Measurements from ENCODE around the gene ALOXE3.

ALOXE3 gene

GRCh38 chr17:8072729-8073461, 45.4 kb downstream of the ALOXE3 start:
- no peak for TF ChIP-seq SIN3A (IDR thresholded peaks at IDR 0.05; ENCODE audit: borderline replicate concordance, insufficient read depth, low read length)
- no peak for TF ChIP-seq TAF1 (IDR thresholded peaks at IDR 0.05; ENCODE audit: borderline replicate concordance, insufficient read depth, low read length)
- TF ChIP-seq POLR2AphosphoS5 (IDR thresholded peaks at IDR 0.05; ENCODE audit: low read depth, low read length): no peak
- TF ChIP-seq, protein P1, sequence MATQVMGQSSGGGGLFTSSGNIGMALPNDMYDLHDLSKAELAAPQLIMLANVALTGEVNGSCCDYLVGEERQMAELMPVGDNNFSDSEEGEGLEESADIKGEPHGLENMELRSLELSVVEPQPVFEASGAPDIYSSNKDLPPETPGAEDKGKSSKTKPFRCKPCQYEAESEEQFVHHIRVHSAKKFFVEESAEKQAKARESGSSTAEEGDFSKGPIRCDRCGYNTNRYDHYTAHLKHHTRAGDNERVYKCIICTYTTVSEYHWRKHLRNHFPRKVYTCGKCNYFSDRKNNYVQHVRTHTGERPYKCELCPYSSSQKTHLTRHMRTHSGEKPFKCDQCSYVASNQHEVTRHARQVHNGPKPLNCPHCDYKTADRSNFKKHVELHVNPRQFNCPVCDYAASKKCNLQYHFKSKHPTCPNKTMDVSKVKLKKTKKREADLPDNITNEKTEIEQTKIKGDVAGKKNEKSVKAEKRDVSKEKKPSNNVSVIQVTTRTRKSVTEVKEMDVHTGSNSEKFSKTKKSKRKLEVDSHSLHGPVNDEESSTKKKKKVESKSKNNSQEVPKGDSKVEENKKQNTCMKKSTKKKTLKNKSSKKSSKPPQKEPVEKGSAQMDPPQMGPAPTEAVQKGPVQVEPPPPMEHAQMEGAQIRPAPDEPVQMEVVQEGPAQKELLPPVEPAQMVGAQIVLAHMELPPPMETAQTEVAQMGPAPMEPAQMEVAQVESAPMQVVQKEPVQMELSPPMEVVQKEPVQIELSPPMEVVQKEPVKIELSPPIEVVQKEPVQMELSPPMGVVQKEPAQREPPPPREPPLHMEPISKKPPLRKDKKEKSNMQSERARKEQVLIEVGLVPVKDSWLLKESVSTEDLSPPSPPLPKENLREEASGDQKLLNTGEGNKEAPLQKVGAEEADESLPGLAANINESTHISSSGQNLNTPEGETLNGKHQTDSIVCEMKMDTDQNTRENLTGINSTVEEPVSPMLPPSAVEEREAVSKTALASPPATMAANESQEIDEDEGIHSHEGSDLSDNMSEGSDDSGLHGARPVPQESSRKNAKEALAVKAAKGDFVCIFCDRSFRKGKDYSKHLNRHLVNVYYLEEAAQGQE (IDR thresholded peaks at IDR 0.05; ENCODE audit: insufficient read depth in 1 of 2, low read depth in 2 of 2, low read length in 2 of 2): no peak
- TF ChIP-seq FOXP2 (optimal IDR thresholded peaks at IDR 0.05; ENCODE audit: borderline replicate concordance, extremely low read depth, extremely low read length, insufficient read depth): no peak

- TF ChIP-seq, protein P1 (IDR thresholded peaks at IDR 0.05; ENCODE audit: insufficient read depth in 1 of 2, low read depth in 2 of 2, low read length in 2 of 2): no peak
- TF ChIP-seq TAF1 (IDR thresholded peaks at IDR 0.05; ENCODE audit: borderline replicate concordance, insufficient read depth, low read length): no peak
- TF ChIP-seq FOXP2 (optimal IDR thresholded peaks at IDR 0.05; ENCODE audit: borderline replicate concordance, extremely low read depth, extremely low read length, insufficient read depth): no peak
- TF ChIP-seq SIN3A (IDR thresholded peaks at IDR 0.05; ENCODE audit: borderline replicate concordance, insufficient read depth, low read length): no peak
- no peak for TF ChIP-seq POLR2AphosphoS5 (IDR thresholded peaks at IDR 0.05; ENCODE audit: low read depth, low read length)
Measured at GRCh38 chr17:8072341-8072728, 46.0 kb downstream of the ALOXE3 start.

DNA sequence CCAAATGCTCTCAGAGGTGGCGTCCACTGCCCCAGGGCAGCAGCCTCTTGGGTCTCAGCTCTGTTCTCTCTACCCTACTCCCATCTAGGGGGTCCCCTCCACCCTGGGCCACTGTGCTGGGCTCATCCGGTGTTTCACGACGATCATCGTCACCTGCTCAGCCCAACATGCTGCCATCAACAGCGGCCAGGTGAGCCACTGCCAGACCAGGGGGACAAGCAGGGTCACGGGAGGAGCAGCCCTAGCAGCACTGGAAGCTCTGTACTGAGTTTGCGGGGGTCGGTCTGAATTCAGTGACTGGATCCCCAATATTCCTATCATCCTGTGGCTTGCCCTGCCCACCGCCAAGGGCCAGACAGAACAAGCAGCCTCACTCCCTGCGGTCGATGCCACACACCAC, 46.8 kb downstream of the ALOXE3 start:
- TF ChIP-seq POLR2AphosphoS5 (IDR thresholded peaks at IDR 0.05; ENCODE audit: low read depth, low read length): no peak

GRCh38 chr17:8069587-8069860, 48.8 kb downstream of the ALOXE3 start:
- no peak for TF ChIP-seq SIN3A (IDR thresholded peaks at IDR 0.05; ENCODE audit: borderline replicate concordance, insufficient read depth, low read length)
- TF ChIP-seq, protein P1 (IDR thresholded peaks at IDR 0.05; ENCODE audit: insufficient read depth in 1 of 2, low read depth in 2 of 2, low read length in 2 of 2): no peak
- TF ChIP-seq TAF1 (IDR thresholded peaks at IDR 0.05; ENCODE audit: borderline replicate concordance, insufficient read depth, low read length): no peak
- no peak for TF ChIP-seq FOXP2 (optimal IDR thresholded peaks at IDR 0.05; ENCODE audit: borderline replicate concordance, extremely low read depth, extremely low read length, insufficient read depth)
- no peak for TF ChIP-seq POLR2AphosphoS5 (IDR thresholded peaks at IDR 0.05; ENCODE audit: low read depth, low read length)

DNA sequence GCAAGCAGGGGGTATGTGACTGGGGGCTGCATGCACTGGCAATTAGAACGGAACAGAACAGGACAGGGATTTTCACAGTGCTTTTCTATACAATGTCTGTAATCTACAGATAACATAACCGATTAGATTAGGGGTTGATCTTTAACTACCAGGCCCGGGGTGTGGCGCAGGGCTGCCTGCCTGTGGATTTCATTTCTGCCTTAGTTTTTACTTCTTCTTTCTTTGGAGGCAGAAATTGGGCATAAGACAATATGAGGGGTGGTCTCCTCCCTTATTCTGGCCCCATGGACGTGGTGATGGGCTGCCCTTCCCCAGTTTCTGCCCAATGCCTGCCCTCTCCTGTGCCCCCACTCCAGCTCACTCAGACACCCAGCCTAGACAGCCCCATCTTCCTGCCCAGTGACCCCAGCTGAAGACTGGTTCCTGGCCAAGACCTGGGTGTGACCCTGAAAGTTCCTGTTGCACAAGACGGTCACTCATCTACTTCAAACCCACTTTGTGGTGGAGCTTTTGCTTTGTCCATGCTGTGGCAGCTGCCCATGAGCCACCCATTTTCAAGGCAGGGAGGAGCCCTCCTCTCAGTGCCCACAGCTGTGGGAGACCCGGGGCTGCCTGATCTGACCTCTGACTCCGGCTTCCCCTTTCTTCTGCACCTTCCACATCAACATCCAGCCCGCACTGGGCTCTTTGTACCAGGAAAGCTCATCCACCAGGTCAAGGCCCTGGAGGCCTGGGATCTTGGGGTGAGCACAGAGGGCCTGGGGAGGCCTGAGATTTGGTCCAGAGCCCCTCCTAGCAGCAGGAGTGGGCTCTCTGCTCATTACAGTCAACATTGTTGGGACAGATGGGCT, 49.4 kb downstream of the ALOXE3 start:
- TF ChIP-seq, protein P1 (IDR thresholded peaks at IDR 0.05; ENCODE audit: insufficient read depth in 1 of 2, low read depth in 2 of 2, low read length in 2 of 2): no peak
- TF ChIP-seq FOXP2 (optimal IDR thresholded peaks at IDR 0.05; ENCODE audit: borderline replicate concordance, extremely low read depth, extremely low read length, insufficient read depth): no peak
- TF ChIP-seq TAF1 (IDR thresholded peaks at IDR 0.05; ENCODE audit: borderline replicate concordance, insufficient read depth, low read length): no peak
- TF ChIP-seq POLR2AphosphoS5 (IDR thresholded peaks at IDR 0.05; ENCODE audit: low read depth, low read length): no peak
- no peak for TF ChIP-seq SIN3A (IDR thresholded peaks at IDR 0.05; ENCODE audit: borderline replicate concordance, insufficient read depth, low read length)

All from PFSK-1 (cell line).